ENCODE results near the gene GPD1L.

Gene GPD1L

GRCh38 chr3:32193101-32193500, 86.7 kb downstream of the GPD1L start:
- no peak overlapping the region for H3K27ac ChIP-seq
- H3K9me3 ChIP-seq: no peaks in the 10 kb centered on the region
- no peaks in the 10 kb centered on the region for H3K36me3 ChIP-seq
- no peak for DNase-seq
- no peaks in the 10 kb centered on the region for H3K4me1 ChIP-seq
- H3K4me3 ChIP-seq: no peak overlapping the region
- TF ChIP-seq, protein P1, sequence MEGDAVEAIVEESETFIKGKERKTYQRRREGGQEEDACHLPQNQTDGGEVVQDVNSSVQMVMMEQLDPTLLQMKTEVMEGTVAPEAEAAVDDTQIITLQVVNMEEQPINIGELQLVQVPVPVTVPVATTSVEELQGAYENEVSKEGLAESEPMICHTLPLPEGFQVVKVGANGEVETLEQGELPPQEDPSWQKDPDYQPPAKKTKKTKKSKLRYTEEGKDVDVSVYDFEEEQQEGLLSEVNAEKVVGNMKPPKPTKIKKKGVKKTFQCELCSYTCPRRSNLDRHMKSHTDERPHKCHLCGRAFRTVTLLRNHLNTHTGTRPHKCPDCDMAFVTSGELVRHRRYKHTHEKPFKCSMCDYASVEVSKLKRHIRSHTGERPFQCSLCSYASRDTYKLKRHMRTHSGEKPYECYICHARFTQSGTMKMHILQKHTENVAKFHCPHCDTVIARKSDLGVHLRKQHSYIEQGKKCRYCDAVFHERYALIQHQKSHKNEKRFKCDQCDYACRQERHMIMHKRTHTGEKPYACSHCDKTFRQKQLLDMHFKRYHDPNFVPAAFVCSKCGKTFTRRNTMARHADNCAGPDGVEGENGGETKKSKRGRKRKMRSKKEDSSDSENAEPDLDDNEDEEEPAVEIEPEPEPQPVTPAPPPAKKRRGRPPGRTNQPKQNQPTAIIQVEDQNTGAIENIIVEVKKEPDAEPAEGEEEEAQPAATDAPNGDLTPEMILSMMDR (IDR thresholded peaks at IDR 0.05): no peak
- intact Hi-C loops (cut with DNase I; ENCODE audit: low total_unique reads): no loop called here
- peaks cover 0 to 6% of the 10 kb centered on the region in 2 donors for H3K27me3 ChIP-seq

- H3K36me3 ChIP-seq: no peaks in the 10 kb centered on the region
- no peaks in the 10 kb centered on the region for H3K9me3 ChIP-seq
- no peak overlapping the region for H3K27ac ChIP-seq
- DNase-seq: no peak
- no peak overlapping the region for H3K4me3 ChIP-seq
- TF ChIP-seq, protein P1 (IDR thresholded peaks at IDR 0.05): no peak
- H3K27me3 ChIP-seq: peaks cover 0 to 6% of the 10 kb centered on the region in 2 donors
- intact Hi-C loops (cut with DNase I; ENCODE audit: low total_unique reads): no loop called here
- peaks cover 0 to 2% (median 0%) of the 10 kb centered on the region in 4 donors for H3K4me1 ChIP-seq
Measured at GRCh38 chr3:32194653-32195052, 88.2 kb downstream of the GPD1L start.

- no peaks in the 10 kb centered on the region for H3K9me3 ChIP-seq
- DNase-seq: no peak
- H3K36me3 ChIP-seq: no peaks in the 10 kb centered on the region
- intact Hi-C loops (cut with DNase I; ENCODE audit: low total_unique reads): no loop called here
- no peak overlapping the region for H3K4me3 ChIP-seq
- TF ChIP-seq, protein P1 (IDR thresholded peaks at IDR 0.05): no peak
- H3K27me3 ChIP-seq: peaks cover 0 to 6% of the 10 kb centered on the region in 2 donors
- no peak overlapping the region for H3K27ac ChIP-seq
- peaks cover 0 to 6% (median 0%) of the 10 kb centered on the region in 4 donors for H3K4me1 ChIP-seq
Measured at GRCh38 chr3:32195995-32196540, 89.6 kb downstream of the GPD1L start.

DNA sequence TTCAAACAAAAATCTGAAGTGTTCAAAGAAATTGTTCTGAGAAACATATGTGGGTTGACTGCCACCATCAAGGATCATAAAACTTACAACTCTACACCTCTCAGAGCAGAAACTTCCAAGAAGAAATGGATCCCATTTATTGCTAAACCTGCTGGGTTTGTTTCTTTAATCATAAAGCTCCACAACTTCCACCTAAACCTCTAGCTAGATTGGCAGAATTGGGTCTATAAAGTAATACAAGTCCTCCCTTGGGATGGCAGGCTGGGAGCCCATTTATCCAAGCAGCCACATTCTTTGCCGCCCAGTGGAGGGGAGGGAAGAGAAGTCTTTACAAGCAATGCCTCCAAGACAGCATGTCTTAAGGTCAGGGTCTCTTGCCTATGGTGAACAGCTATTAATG, 91.6 kb downstream of the GPD1L start:
- no peak for DNase-seq
- H3K36me3 ChIP-seq: no peaks in the 10 kb centered on the region
- peaks cover 0 to 6% (median 0%) of the 10 kb centered on the region in 4 donors for H3K4me1 ChIP-seq
- intact Hi-C loops (cut with DNase I; ENCODE audit: low total_unique reads): no loop called here
- H3K4me3 ChIP-seq: no peak overlapping the region
- peaks cover 0 to 6% of the 10 kb centered on the region in 2 donors for H3K27me3 ChIP-seq
- H3K9me3 ChIP-seq: no peaks in the 10 kb centered on the region
- TF ChIP-seq, protein P1 (IDR thresholded peaks at IDR 0.05): no peak
- no peak overlapping the region for H3K27ac ChIP-seq

DNA sequence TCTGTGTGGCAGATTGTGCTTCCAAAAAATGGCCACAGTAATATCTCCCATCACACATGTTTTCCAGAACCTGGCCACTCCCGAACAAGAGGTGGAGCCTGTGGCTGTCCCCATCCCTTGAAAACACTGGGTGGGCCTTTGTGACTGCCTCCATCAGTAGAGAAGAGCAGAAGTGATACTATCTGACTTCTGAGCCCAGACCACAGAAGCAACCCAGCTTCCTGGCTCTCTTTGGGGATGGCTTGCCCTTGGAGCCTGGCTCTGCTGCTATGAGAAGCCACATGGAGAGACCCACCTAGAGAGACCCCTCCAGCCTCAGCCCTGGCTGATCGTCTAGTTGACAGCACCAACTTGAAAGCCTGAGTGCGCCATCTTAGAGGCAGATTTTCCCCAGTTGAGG, 92.3 kb downstream of the GPD1L start:
- H3K27ac ChIP-seq: no peak overlapping the region
- TF ChIP-seq, protein P1 (IDR thresholded peaks at IDR 0.05): no peak
- DNase-seq: no peak
- H3K27me3 ChIP-seq: peaks cover 0 to 6% of the 10 kb centered on the region in 2 donors
- no peak overlapping the region for H3K4me3 ChIP-seq
- peaks cover 0 to 6% (median 0%) of the 10 kb centered on the region in 4 donors for H3K4me1 ChIP-seq
- H3K36me3 ChIP-seq: no peaks in the 10 kb centered on the region
- H3K9me3 ChIP-seq: no peaks in the 10 kb centered on the region
- intact Hi-C loops (cut with DNase I; ENCODE audit: low total_unique reads): no loop called here

DNA sequence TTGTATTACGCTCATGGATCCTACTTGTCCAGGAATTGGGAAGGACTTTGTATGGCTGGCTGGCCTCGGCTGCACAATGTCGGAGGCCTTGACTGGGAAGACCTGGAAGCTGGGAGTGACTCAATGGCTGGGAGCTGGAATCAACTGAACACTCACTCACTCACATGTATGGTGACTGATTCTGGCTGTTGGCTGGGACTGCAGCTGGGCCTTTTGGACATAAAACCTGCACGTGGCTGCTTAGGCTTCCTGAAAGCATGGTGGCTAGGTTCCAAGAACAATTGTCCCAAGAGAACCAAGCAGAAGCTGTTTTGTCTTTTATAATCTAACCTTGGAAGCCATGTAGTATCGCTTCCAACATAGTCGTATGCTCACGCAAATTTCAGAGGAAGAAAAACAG, 94.1 kb downstream of the GPD1L start:
- Histone ChIP-seq H3K27me3 (peaks cover 0 to 6% of the 10 kb centered on the region in 2 donors), H3K4me3 (no peak overlapping the region), H3K36me3 (no peaks in the 10 kb centered on the region), H3K4me1 (peaks cover 0 to 6% (median 0%) of the 10 kb centered on the region in 4 donors), H3K27ac (no peak overlapping the region), H3K9me3 (no peaks in the 10 kb centered on the region)
- DNase-seq: peak; percentile 59 to 73
- TF ChIP-seq, protein P1 (IDR thresholded peaks at IDR 0.05): no peak
- intact Hi-C loops (cut with DNase I; ENCODE audit: low total_unique reads): no loop called here

All from tibial artery (tissue), 4 donors.